Activated T-cell treated with anti-CD3 and anti-CD28 coated beads, Interleukin-2, amount 50 U/mL, for 1 hour (primary cell): ENCODE measurements around the gene SYVN1.
"Not testable (repeated sequence)": the region's sequence is repeated elsewhere in the genome, so short reads cannot be mapped to it uniquely, and the experiment has no call there.

Experiments used
- DNase-seq: peaks from one replicate; pipeline ENCODE4 v3.0.0-alpha.2; 2020

SYVN1 gene

DNA sequence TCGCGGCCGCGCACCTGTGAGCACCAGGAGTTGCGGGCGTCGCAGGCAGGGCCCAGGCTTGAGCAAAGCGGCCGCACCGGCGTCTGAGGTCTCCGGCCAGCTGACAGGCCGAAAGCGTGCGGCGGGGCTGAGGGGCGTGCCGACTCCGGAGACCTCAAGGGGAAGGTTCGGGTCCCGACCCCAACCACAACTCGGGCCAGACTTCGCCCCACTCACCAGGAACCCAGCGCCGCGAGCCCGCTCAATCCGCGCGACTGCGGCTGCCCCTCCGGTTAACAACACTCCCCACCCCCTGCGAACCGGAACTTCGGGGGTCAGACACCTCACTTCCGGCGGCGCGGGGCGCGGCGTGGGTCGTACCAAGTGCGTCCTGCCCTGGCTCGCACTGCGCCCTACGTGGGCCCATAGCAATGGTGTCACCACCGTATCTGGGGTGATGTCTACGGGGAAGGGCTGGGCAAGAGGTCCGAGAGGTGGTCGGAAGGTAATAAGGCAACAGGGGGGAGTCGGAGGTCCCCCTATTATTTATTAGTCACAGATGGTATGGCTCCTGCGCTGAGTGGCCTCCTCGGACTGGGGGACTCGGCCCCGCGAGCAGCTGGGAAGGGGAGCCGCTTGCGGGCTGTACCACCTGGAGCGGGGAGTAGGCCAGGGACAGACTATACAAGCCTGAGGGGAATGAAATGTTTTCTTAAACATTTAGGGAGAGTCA is at the start of gene SYVN1:
SYVN1 (minus strand) TSS at position 280 of the 712 bp plus-strand sequence. CDS start 918 bp downstream, outside the sequence.
- peak; percentile 93 for DNase-seq

DNA sequence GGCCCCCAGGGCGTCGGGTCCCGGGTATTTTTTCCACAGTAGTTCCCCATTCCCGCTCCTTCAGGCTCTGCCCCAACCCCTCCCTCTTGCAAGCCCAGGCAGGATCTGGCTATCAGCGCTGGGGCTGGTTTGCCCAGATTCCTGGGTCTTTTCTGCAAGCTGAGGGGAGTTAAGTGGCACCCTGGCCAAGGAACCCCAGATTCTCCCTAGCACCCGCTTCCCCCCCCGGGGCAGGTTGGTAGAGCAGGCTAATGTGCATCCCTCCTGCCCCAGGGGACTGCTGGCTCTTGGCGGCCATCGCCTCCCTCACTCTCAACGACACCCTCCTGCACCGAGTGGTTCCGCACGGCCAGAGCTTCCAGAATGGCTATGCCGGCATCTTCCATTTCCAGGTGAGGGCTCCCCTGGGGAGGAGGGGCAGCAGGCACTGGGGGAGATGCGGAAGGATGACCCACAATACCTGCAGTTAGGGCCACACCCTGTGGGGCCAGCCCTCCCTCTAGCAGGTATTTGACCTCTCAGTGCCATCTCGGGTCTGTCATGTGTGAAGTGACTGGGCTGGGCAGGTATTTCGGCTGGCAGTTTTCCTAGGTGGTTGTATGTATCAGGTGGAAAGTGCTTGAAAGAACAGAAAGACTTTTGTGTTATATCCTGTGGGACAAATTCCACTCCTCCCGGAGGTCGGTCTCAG is 49.0 kb upstream of the SYVN1 start:
- no peak for DNase-seq

GRCh38 chr11:65182258-65183170 is 48.2 kb upstream of the SYVN1 start:
- DNase-seq = no peak

DNA sequence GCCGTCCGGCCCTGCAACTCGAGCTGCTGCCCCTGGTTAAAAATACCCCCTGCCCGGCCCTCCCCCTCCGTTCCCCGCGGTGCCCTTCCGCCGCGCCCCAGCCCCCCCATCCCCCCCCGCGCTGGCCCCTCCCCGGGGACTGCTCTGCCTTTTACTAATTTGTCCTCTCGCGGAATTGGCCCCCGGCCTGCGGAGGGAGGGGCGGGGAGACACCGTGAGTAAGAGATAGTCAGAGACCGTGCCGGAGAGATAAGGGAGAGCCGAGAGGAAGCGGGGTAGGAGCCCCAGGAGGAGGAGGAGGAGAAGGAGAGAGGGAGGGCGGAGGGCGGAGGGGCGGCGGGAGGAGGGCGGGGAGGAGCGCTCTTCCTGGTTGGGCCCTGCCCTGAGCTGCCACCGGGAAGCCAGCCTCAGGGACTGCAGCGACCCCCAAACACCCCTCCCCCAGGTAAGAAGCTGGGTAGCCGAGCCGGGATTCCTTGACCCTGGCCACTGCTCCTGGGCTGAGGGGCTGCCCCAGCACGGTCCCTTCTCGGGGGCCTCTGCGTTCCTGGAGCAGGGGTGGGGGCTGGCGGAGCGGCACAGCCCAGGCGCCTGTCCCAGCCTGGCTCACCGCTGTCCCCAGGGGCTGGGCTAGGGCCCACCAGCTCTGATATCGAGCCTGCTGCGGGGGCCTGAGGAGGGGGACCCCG is 47.4 kb upstream of the SYVN1 start, which contains the start of gene CAPN1:
CAPN1 (plus strand) TSS at position 360 of the 689 bp plus-strand sequence. CDS start 774 bp downstream, outside the sequence.
- DNase-seq = peak; percentile 67

- DNase-seq = peak; percentile 70
Measured at GRCh38 chr11:65180877-65181568, 46.7 kb upstream of the SYVN1 start.

DNA sequence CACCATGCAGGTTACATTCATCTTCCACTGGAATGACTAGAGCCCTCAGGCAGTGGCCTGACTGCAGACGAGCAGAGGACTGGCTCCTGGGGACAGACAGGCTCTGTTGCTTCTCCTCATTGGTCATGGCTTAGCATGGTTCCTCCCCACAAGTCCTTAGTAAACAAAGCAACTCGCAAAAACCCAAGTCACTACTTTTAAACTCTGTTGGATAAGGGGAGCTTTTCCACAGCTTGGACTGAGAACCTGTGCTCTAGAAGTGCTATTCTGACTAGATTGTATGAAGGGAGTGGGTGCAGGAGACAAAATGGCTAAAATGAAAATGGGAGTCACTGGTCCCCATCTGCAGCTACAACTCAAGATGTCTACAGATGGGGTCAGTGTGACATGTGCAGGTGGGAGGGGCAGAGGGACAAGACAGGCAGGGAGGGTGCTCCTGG is 40.3 kb upstream of the SYVN1 start:
- not testable (repeated sequence) for DNase-seq

GRCh38 chr11:65172600-65172999 is 38.3 kb upstream of the SYVN1 start:
- DNase-seq = no peak

GRCh38 chr11:65170058-65170534 is 35.8 kb upstream of the SYVN1 start, which contains the start of gene SPDYC:
TSS of gene SPDYC (plus strand) at chr11:65170233. CDS start at chr11:65171358, 1,125 bp downstream.
- no peak for DNase-seq

- no peak for DNase-seq
Measured at GRCh38 chr11:65169164-65169641, 34.9 kb upstream of the SYVN1 start.

GRCh38 chr11:65167656-65168055 is 33.3 kb upstream of the SYVN1 start:
- DNase-seq = no peak

GRCh38 chr11:65166893-65167292 is 32.6 kb upstream of the SYVN1 start:
- no peak for DNase-seq

- no peak for DNase-seq
Measured at GRCh38 chr11:65165410-65166317, 31.3 kb upstream of the SYVN1 start.

DNA sequence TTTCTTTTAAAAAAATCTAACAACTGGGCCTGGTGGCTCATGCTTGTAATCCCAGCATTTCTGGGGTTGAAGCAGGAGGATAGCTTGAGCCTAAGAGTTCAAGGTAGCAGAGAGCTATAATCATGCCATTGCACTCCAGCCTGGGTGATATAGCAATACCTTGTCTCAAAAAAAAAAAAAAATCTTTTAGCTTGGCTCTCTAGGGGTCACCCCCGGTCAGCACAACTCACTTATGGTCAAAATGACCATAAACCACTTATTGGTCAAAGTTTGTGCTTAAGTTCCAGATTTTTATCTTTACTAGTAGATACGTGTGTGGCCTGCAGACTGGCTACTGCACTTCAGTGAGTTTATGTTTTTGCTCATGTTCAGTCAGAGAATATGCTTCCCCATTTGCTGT is 29.4 kb upstream of the SYVN1 start:
- DNase-seq = no peak

DNA sequence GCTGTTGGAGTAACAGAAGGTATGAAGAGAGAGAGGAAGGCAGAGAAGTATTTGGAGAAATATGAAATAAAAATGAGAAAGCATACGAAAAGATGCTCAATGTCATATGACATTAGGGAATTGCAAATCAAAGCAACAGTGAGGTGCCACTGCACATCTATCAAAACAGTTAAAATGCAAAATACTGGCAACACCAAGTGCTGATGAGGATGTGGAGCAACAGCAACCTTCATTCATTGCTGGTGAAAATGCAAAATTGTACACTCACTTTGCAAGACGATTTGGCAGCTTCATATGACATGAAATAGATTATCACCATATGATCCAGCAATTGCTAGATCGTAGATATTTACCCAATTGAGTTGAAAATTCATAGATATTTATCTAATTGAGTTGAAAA is 26.3 kb upstream of the SYVN1 start:
- DNase-seq = no peak

DNA sequence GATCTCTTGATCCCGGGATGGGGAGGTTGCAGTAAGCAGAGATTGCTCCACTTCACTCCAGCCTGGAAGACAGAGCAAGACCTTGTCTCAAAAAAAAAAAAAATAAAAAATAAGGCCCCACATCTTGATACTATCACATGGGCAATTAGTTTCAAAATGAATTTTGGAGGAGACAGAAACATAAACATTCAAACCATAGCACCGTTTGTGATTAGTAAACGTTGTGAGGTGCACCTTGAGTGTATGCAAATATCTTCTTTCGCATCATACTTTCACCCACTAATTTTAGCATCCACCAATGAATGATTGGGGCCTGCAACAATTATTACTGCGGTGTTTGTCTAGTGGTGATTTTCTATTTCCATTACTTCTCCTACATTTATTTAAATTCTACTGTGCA is 24.7 kb upstream of the SYVN1 start:
- DNase-seq = no peak

- DNase-seq = no peak
Measured at GRCh38 chr11:65157336-65157735, 23.0 kb upstream of the SYVN1 start.

DNA sequence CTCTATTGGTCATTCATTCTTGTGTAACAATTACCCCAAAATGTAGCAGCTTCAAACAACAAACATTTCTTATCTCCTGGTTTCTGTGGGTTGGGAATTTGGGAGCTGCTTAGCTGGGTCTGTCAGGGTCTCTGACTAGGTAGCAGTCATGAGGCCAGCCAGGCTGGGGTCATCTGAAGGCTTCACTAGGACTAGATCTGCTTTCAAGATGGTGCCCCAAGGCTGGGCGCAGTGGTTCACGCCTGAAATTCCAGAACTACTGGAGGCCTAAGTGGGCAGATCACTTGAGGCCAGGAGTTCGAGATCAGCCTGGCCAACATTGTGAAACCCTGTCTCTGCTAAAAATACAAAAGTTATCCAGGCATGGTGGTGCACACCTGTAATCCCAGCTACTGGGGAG is 22.6 kb upstream of the SYVN1 start:
- no peak for DNase-seq

GRCh38 chr11:65156256-65156655 is 21.9 kb upstream of the SYVN1 start:
- DNase-seq = no peak

DNA sequence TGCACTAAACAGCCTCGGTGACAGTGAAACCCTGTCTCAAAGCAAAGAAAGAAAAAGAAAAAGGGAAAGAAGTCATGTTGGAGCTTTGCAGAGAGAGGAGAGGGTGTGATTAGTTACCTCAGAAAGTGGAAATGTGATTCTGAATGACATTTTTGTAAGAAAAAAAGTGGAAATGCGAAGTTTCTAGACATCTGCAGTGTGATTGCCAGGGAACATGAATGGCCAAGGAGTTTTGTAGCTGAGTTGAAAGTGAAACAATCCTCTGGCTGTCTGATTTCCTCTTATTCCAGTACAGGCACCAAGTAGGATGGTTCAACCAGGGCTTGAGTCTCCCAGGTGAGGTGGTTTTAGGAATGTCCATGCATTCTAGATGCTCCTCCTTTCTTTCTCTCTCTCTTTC is 17.8 kb upstream of the SYVN1 start:
- no peak for DNase-seq

- no peak for DNase-seq
Measured at GRCh38 chr11:65151331-65151899, 17.1 kb upstream of the SYVN1 start.
